Measurements from ENCODE around the gene HTT. TPM values are rescaled to one million over a fixed set of nuclear protein-coding genes. Genes with fewer than 3 reads are reported as not detected.

HTT gene
- total RNA-seq, 4 donors from 2014 or later: 31.1 to 48.6 (median 43.0) TPM

GRCh38 chr4:3237712-3238560 lies 163.5 kb downstream of the HTT start:
- no peaks in the 10 kb centered on the region for H3K9me3 ChIP-seq

GRCh38 chr4:3238721-3239120 lies 164.2 kb downstream of the HTT start:
- 90% methylated on average over 2 of the region's 18 CpGs; no CpG with 5 or more reads in 1 of the 2 donors for WGBS, 2 donors (ENCODE audit: low coverage in 1 of 2)
- no peaks in the 10 kb centered on the region for H3K9me3 ChIP-seq
- TF ChIP-seq CTCF (IDR thresholded peaks at IDR 0.05): no peak
- H3K4me3 ChIP-seq: no peak overlapping the region
- no peak overlapping the region for H3K27ac ChIP-seq
- H3K27me3 ChIP-seq: no peaks in the 10 kb centered on the region
- peaks cover 2 to 30% (median 12%) of the 10 kb centered on the region in 3 donors for H3K4me1 ChIP-seq
- peaks cover 0 to 85% of the 10 kb centered on the region in 2 donors for H3K36me3 ChIP-seq
- ATAC-seq: no peak

More at GRCh38 chr4:3237712-3238560, 163.5 kb downstream of the HTT start:
- Histone ChIP-seq H3K27me3 (no peaks in the 10 kb centered on the region), H3K27ac (no peak overlapping the region), H3K4me3 (no peak overlapping the region), H3K4me1 (peaks cover 2 to 28% (median 12%) of the 10 kb centered on the region in 3 donors), H3K36me3 (peaks cover 0 to 85% of the 10 kb centered on the region in 2 donors)
- TF ChIP-seq POLR2AphosphoS5 (IDR thresholded peaks at IDR 0.05) (no peak), EP300 (IDR thresholded peaks at IDR 0.05) (no peak), POLR2A (IDR thresholded peaks at IDR 0.05) (no peak)
- 82 to 85% methylated on average over 7 to 25 of the region's 26 CpGs for WGBS, 2 donors (ENCODE audit: low coverage in 1 of 2)
- no peak for ATAC-seq

- H3K27me3 ChIP-seq: no peaks in the 10 kb centered on the region
- H3K4me3 ChIP-seq: no peak overlapping the region
- H3K9me3 ChIP-seq: no peaks in the 10 kb centered on the region
- no peak overlapping the region for H3K27ac ChIP-seq
- 80% methylated on average over 1 of the region's 11 CpGs; no CpG with 5 or more reads in 1 of the 2 donors for WGBS, 2 donors (ENCODE audit: low coverage in 1 of 2)
- no peak for ATAC-seq
- H3K36me3 ChIP-seq: peaks cover 0 to 82% of the 10 kb centered on the region in 2 donors
- no peak for TF ChIP-seq POLR2AphosphoS5 (IDR thresholded peaks at IDR 0.05)
- H3K4me1 ChIP-seq: peaks cover 2 to 30% (median 12%) of the 10 kb centered on the region in 3 donors
Observed at GRCh38 chr4:3239303-3239702, 164.8 kb downstream of the HTT start.

GRCh38 chr4:3239998-3240920 lies 165.8 kb downstream of the HTT start:
- Histone ChIP-seq H3K27me3 (no peaks in the 10 kb centered on the region), H3K4me1 (peaks cover 2 to 30% (median 12%) of the 10 kb centered on the region in 3 donors), H3K36me3 (peaks cover 0 to 73% of the 10 kb centered on the region in 2 donors), H3K27ac (no peak overlapping the region), H3K9me3 (no peaks in the 10 kb centered on the region), H3K4me3 (no peak overlapping the region)
- ATAC-seq: no peak
- TF ChIP-seq EP300 (IDR thresholded peaks at IDR 0.05): no peak
- TF ChIP-seq POLR2A (IDR thresholded peaks at IDR 0.05): no peak
- no peak for TF ChIP-seq CTCF (IDR thresholded peaks at IDR 0.05)
- TF ChIP-seq POLR2AphosphoS5 (IDR thresholded peaks at IDR 0.05): no peak
- 93 to 96% methylated on average over 11 to 13 of the region's 29 CpGs for WGBS, 2 donors (ENCODE audit: low coverage in 1 of 2)

GRCh38 chr4:3240936-3241522 lies 166.5 kb downstream of the HTT start:
- no peaks in the 10 kb centered on the region for H3K9me3 ChIP-seq
- H3K4me3 ChIP-seq: no peak overlapping the region
- peak overlapping the region in 3 of 4 donors; percentile 28 to 44 (median 30) for H3K27ac ChIP-seq
- peaks cover 2 to 30% (median 12%) of the 10 kb centered on the region in 3 donors for H3K4me1 ChIP-seq
- WGBS, 2 donors (ENCODE audit: low coverage in 1 of 2): 71% methylated on average over 1 of the region's 13 CpGs; no CpG with 5 or more reads in 1 of the 2 donors
- no peak for TF ChIP-seq POLR2A (IDR thresholded peaks at IDR 0.05)
- no peak for TF ChIP-seq POLR2AphosphoS5 (IDR thresholded peaks at IDR 0.05)
- TF ChIP-seq EP300 (IDR thresholded peaks at IDR 0.05): no peak
- no peak for TF ChIP-seq CTCF (IDR thresholded peaks at IDR 0.05)
- ATAC-seq: no peak
- peaks cover 0 to 65% of the 10 kb centered on the region in 2 donors for H3K36me3 ChIP-seq
- no peaks in the 10 kb centered on the region for H3K27me3 ChIP-seq
